GDM1 (cell line): ENCODE results near the gene FUS.
A peak's percentile ranks its signal among the peaks of the same experiment; 100 is the strongest.
"Not testable (repeated sequence)": the region's sequence is repeated elsewhere in the genome, so short reads cannot be mapped to it uniquely, and the experiment has no call there.

Source experiments
- DNase-seq: peaks from one replicate; lab custom pipeline; 2025; lab: John Stamatoyannopoulos, UW

FUS gene

DNA sequence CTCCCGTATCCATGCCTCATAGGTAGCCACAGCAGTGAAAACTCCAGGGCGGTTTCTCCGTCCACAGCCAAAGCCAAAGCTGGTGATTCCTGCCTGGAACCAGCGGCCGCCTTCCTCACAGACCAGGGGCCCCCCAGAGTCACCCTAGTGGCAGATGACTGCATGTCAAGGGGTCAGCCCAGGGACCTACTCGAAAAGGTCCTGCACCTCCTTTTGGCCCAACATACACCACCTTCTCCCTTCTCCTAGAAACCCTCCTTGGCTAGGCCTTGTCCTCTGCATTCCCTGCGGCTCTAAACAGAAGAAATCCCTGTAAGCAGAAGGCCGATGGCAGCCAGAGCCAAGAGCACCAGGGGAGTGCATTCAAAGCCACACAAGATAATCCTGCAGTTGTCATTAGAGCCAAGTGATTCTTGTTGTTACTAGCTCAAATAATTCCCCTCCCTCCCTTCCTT, 36.2 kb upstream of the FUS start:
- no peak for DNase-seq

DNA sequence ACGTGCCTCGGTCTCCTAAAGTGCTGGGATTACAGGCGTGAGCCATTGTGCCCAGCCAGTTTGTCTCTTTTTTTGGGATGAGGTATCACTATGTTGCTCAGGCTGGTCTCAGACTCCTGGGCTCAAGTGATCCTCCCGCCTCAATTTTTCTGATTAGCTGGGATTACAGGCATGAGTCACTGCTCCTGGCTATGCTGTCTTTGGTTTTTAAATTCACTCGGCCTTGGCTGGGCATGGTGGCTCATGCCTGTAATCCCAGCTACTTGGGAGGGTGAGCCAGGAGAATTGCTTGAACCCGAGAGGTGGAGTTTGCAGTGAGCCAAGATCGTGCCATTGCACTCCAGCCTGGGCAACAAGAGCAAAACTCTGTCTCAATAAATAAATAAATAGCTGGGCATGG, 35.5 kb upstream of the FUS start:
- DNase-seq: not testable (repeated sequence)

DNA sequence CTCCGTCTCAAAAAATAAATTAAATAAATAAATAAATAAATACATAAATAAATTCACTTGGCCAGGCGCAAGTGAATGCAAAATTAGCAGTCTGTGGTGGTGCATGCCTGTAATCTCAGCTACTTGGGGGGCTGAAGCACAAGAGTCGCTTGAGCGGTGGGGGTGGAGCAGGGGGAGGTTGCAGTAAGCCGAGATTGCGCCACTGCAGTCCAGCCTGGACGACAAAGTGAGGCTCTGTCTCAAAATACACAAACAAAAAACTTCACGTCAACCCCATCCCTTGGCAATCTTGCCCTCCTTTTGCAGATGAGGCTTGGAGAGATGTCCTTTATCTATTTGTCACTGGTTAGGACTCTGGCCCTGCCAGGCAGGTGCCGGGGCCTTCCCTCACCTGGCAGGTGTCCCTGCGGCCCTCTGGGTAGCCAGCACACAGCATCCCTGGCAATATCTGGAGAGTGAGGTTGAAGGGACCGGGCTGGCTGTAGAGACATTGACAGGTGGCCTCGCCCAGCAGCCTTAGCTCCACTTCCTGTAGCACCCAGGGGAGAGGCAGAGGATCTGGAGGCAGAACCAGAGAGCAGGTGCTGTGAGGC, 34.4 kb upstream of the FUS start:
- no peak for DNase-seq

DNA sequence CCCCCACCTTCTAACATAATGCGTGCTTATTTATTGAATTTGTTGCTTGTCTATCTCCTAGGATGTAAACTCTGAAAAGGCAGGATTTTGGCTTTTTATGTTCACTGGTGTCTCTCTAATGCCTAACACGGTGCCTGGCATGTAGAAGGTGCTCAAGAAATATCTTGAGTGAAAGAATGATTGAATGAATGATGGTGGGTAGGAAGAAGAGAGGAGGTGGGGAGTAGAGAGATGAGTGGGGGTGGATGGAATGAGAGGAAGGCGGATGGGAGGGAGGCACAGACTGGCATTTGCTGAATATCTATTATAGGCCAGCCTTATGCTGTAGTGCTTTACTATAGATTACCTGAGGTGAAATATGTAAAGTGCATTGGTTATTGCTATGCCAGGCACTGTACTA, 32.4 kb upstream of the FUS start:
- DNase-seq: no peak

DNA sequence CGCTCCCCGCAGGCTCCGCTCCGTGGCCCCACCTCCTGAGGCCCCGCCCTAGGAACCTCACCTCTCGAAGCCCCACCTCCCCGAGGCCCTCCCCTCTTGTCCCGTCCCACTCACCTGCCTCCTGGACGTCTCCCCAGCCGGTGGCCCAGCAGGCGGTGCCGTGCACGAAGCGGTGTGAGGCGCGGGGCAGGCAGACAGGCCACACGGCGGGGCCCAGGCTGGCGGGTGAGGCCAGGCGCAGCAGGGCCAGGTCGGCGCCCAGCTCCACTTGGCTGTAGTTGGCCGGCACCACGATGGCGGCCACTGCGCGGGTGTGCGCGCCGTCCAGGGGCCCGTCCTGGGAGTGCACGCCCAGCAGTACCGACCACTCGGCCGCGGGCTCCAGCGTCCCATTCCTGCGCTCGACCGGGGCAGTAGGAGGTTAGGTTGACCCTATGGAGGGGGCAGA, 31.6 kb upstream of the FUS start:
- DNase-seq: no peak

DNA sequence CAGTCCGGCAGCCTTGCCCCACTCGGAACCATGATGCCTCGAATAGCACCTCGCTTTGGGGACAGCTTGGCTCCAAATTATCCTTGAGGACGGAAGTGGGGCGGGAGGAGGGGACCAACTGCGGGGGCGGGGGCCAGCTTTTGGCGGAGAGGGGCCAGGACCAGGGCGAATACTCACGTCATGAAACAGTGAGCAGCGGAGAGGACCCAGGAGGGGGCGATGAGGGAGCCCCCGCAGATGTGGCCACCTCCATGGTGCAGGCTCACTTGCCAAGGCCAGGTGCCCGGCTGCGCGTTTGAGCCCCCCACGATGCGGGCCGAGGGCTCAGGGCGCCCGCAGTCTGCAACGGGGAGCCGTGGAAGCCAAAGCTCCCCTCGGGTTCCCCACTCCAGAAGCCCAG, 31.0 kb upstream of the FUS start:
- DNase-seq: no peak

DNA sequence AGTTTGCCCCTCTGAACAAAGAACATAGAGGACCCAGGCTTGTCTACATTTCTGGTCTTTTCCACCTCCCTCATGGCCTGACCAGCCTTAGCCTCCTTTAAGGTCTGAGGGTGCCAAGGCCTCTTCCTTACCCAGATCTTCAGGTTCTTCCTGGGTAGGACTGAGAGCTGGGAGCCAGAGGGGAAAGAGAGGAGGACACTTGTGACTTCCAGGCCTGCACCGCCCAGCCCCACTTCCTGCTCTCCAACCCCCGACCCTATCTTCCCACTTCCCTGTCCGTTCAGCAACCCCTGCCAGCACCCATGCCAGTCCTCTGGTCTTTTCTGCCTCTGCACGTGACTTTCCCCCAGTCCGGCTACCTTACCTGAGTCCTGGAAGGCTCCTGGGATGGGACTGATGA, 30.6 kb upstream of the FUS start:
- no peak for DNase-seq

DNA sequence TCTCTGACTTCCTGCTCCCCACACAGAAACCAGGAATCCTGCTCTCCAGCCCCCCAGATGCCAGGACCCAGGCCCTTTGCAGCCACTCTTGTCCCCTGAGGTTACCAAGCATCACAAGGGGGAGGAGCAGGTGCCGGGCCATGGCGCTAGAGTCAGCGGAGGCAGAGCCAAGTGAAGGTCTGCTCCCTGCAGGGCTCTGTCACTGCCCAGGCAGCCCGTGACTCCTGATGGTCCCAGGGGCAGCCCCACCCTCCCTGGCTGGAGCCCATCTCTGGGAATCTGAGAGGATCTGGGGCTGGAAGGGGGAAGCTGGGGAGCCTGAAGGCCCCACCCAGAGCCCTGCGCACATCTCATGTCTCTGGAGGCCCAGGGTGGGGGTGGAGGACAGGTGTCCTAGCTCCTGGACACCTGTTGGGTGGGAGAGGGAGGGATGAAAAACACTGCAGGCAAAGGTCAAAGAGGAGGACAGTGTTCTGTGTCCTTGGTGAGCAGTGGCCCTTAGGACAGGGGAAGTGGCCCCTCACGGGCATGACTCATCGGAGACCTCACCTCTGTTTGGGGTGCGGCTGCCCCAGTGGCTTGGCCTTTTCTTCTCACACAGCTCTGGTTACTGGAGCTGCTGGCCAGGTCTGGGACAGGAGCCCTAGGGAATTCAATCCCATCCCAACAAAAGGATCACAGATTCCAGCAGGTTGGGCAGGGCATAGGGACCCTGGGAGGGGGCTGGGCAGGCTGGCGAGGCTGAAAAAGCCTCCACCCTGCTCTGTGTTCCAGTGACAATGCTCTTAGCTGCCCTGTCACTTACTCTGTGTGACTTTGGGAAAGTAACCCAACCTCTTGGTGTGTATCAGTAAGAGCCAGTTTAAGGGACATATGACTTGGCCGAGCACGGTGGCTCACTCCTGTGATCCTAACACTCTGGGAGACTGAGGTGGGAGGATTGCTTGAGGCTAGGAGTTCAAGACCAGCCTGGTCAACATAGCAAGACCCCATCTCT, 29.7 kb upstream of the FUS start, which contains the start of gene PRSS36:
TSS of gene PRSS36 (minus strand) at position 173 of the 997 bp plus-strand sequence. CDS start at position 142, 31 bp downstream.
- no peak for DNase-seq

DNA sequence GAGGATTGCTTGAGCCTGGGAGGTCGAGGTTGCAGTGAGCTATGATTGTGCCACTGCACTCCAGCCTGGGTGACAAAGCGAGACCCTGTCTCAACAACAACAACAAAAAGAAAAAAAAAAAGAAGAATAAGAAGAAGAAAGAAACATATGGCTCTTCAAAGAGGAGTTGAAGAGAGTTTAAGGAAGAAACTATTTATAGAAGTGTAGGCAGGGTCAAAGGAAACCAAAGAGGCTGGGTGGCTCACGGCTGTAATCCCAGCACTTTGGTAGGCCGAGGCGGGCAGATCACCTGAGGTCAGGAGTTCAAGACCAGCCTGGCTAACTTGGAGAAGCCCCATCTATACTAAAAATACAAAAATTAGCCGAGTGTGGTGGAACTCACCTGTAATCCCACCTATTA, 29.0 kb upstream of the FUS start:
- not testable (repeated sequence) for DNase-seq

DNA sequence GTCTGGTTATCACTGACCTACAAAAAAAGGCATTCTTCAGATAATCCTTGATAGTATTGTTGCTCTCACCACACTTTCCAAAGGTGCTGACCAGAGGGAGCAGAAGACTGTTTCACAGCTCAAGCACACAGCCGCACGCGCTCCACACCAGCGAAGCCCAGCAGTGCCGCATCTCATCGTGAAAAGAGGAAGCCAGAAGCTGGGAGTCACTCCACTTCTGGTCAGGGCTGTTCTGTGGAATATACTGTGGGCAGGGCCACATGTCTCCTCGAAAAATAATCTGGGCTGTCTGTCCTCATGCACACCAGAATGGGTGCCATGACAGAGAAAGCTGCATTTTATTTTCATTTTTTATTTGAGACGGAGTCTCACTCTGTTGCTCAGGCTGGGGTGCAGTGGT, 22.8 kb upstream of the FUS start:
- peak; percentile 53 for DNase-seq

DNA sequence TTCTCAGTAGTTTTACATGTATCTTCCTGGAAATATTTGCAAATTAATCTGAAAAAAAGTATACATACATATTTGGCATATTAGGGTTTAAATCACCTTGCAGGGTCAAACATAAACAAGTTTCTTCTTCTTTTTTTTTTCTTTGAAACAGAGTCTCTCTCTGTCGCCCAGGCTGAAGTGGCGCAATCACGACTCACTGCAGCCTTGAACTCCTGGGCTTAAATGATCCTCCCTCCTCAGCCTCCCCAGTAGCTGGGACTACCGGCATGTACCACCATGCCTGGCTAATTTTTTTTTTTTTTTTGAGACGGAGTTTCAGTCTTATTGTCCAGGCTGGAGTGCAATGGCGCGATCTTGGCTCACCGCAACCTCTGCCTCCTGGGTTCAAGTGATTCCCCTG, 12.6 kb upstream of the FUS start:
- DNase-seq: no peak

DNA sequence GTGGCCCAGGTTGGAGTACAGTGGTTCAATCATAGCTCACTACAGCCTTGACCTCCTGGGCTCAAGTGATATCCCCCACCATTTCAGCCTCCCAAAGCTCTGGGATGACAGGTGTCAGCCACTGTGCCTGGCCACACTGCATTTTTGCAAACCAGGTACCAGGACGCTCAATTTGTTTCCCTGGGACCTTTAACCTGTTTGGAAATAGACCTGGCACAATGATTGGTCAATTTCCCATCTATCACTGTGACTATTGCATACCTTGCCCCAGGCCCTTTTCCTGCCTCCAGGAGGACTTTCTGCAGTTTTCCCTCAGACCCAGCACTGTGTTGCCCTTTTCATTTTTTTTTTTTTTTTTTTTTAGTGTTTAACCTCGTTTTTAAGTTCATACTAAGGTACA, 11.1 kb upstream of the FUS start:
- no peak for DNase-seq

DNA sequence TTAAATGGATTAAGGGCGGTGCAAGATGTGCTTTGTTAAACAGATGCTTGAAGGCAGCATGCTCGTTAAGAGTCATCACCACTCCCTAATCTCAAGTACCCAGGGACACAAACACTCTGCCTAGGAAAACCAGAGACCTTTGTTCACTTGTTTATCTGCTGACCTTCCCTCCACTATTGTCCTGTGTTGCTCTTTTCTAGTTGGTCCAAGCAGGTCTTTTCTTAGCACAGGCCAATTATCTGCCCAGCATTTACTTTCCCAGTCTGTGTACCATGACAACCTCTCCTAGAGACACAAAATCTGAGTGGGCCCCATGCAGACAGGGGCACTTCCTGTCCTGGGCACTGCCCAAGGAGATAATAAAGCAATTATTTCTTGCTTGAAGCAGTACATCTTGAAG, 9.9 kb upstream of the FUS start:
- DNase-seq: not testable (repeated sequence)

DNA sequence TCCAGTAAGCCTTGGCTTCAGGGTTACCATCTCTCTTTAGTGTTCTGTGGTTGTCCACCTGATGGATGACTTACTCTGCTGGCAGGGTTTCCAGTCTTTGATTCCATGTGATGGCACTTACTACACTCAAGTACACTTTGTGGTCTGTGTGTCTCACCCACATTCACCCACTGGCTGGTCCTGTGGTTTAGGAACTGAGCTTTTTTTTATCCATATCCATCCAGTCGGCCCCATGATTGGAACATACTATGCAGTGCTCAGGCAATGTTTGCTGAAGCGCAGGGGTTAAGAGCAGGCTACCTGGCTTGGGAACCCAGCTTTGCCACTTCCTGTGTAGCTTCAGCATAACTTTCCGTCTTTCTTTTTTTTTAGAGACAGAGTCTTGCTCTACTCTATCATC, 2.8 kb upstream of the FUS start:
- DNase-seq: peak; percentile 41

DNA sequence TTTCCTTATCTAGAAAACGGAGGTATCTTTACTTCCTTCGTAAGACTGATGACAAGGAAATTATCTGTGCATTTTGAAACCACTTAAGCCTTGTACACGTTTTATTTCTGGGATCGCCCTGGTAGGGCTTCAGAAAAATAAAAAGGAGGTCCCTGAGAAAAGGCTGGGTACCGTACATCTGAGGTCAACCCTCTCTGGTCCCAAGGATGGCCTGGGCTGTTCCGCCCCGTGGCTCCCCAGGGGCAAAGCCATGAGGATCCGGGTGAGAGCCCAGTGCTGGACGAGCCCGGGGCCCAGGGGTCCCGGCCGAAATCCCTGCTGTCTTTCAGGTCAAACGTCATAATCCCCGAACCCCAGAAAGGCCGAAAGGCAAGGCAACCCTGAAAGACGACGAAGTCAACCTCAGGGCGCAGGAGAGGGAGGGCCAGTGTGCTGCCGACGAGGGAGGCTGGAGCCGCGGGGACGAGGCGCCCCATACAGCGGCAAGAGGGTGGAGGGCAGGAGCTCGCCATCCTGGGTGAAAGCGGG, 656 bp upstream of the FUS start:
- DNase-seq: no peak

DNA sequence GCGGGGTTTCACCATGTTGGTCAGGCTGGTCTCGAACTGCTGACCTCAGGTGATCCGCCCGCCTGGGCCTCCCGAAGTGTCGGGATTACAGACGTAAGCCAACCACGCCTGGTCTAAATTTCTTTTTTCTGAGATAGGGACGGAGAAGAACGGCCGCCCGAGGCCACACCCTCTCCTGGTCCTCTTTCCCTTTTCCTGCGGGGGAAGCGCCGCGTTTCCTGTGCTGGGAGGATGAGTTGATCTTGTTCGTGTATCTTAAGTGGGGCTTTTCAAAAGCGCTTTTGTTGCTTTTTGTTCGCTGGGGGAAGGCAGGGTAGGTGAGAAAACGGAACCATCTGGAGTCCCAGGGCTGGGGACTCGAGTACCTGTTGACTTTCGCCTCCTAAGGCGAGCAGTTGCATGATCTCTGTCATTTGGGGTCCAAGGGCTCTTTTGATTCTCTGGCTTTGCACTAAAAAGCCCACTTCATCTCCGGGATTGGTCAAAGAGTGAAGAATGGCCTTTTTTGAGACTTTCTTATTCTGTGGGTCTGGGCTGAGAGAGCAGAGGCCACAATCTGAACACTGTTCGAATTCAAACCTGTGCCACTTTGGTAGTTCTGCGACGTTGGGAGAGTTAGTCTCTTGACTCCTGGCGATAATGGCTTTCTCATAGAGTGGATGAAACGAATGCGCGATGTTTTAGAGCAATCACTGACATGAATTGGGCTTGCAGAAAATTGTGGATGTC, 1.3 kb downstream of the FUS start:
- no peak for DNase-seq

DNA sequence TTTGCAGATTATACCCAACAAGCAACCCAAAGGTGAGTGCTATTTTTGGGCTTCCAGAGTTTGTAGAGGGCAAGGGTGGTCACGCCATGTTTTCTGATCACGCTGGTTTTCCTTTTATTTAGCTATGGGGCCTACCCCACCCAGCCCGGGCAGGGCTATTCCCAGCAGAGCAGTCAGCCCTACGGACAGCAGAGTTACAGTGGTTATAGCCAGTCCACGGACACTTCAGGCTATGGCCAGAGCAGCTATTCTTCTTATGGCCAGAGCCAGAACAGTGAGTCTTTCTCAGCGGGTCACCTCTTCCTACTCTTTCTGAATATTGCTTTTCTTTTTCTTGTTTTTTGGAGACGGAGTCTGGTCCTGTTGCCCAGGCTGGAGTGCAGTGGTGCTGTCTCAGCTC, 2.5 kb downstream of the FUS start:
- no peak for DNase-seq

DNA sequence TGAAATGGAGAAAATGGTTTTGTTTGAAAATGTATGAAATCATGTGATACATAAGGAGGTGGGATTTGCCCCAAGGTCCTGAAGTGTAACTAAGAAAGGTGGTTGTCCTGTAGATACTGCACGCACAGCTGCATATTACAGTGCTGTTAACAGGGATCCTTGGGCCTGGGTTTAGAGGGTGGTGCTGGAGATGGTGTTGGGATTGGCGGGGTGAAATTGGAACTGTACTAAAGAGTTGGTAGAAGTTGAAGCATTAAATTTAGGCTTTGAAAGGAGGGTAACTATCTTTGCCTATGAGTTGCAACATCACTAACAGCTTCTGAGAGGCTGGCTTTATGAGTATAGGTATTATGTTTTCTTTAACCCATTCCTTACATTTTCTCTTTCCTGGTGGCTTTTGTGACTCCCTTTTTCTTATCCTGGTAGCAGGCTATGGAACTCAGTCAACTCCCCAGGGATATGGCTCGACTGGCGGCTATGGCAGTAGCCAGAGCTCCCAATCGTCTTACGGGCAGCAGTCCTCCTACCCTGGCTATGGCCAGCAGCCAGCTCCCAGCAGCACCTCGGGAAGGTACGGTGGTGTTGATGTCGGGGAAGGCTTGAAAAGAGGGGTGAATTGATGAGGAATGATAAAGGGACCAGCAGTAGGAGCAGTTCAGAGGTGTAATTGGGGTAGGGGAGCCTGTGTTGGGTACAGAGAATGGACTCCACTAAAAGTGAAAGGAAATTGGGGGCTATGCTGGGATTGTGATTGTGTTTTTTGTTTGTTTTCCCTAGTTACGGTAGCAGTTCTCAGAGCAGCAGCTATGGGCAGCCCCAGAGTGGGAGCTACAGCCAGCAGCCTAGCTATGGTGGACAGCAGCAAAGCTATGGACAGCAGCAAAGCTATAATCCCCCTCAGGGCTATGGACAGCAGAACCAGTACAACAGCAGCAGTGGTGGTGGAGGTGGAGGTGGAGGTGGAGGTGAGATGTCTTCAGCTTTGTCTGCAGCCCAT, 3.8 kb downstream of the FUS start:
- DNase-seq: no peak

DNA sequence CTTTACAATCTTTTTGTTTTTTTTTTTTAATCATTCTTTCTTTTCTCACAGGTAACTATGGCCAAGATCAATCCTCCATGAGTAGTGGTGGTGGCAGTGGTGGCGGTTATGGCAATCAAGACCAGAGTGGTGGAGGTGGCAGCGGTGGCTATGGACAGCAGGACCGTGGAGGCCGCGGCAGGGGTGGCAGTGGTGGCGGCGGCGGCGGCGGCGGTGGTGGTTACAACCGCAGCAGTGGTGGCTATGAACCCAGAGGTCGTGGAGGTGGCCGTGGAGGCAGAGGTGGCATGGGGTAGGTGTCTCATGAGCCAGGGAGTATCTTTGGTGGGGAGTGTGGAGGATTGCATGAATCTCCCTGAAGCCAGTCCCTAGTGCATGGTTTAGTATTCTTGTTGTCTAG, 4.9 kb downstream of the FUS start:
- DNase-seq: no peak

DNA sequence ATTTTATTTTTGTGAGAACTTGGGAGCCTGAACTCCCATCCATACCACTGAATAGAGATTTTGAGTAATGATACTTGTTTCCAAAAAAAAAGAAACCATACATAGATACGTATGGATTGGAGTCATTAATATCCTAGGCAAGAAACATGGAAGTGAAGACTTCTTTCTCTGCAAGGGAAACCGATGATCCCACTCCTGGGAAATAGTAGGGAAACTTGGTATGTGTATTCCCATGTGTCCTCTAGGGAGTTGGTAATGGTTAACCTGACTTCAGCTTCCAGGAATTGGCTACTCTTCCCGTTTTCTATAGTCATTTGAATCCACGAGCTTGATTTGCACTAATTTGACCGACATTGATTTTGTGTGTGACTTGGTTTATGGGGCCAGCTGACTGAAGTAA, 5.4 kb downstream of the FUS start:
- DNase-seq: no peak

DNA sequence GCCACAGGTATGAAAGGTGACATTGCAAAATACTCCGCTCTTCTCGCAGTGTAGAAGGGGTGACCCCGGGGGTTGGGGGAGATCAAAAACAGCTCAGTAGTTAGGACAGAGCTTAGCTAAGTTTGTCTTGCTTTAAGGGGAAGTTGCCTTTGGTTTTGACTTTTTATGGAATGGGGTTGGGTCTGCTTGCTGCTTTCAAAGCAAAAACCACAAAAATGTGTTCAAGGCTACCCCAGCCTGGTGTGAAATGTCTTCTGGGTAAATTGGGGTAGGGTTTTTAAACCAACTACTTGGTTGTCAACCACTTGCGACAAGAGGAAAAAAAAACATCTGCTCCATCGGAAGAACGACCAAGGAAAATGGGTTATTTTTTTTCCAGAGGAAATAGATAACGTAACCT, 6.2 kb downstream of the FUS start:
- DNase-seq: peak; percentile 17
